ELR (cell line): ENCODE data around the gene CEP95.

ENCODE experiments used
- DNase-seq: peaks from one replicate; pipeline ENCODE4 v3.0.0-alpha.2; 2015; ENCODE audit warnings: low read depth

Gene CEP95

GRCh38 chr17:64520359-64520758 lies 13.6 kb downstream of the CEP95 start:
- no peak for DNase-seq

GRCh38 chr17:64527914-64528313 lies 21.1 kb downstream of the CEP95 start:
- DNase-seq: no peak

GRCh38 chr17:64529221-64529620 lies 22.4 kb downstream of the CEP95 start:
- no peak for DNase-seq

GRCh38 chr17:64531955-64532371 lies 25.2 kb downstream of the CEP95 start:
- DNase-seq: no peak

GRCh38 chr17:64532409-64532808 lies 25.6 kb downstream of the CEP95 start:
- no peak for DNase-seq

GRCh38 chr17:64533784-64534183 lies 27.0 kb downstream of the CEP95 start:
- DNase-seq: no peak

- DNase-seq: no peak
Measured at GRCh38 chr17:64534187-64534586, 27.4 kb downstream of the CEP95 start.

GRCh38 chr17:64535357-64535756 lies 28.6 kb downstream of the CEP95 start:
- DNase-seq: no peak

- no peak for DNase-seq
Measured at GRCh38 chr17:64536913-64537312, 30.1 kb downstream of the CEP95 start.

- DNase-seq: no peak
Measured at GRCh38 chr17:64537488-64537887, 30.7 kb downstream of the CEP95 start.

- DNase-seq: no peak
Measured at GRCh38 chr17:64538508-64539130, 31.8 kb downstream of the CEP95 start.

- no peak for DNase-seq
Measured at GRCh38 chr17:64540118-64540776, 33.5 kb downstream of the CEP95 start.

GRCh38 chr17:64544742-64545141 lies 38.0 kb downstream of the CEP95 start:
- no peak for DNase-seq

- DNase-seq: no peak
Measured at GRCh38 chr17:64546716-64547115, 39.9 kb downstream of the CEP95 start.

- no peak for DNase-seq
Measured at GRCh38 chr17:64547319-64547718, 40.5 kb downstream of the CEP95 start.

- DNase-seq: no peak
Measured at GRCh38 chr17:64551461-64551860, 44.7 kb downstream of the CEP95 start.

- DNase-seq: no peak
Measured at GRCh38 chr17:64554028-64554637, 47.4 kb downstream of the CEP95 start.

- DNase-seq: no peak
Measured at GRCh38 chr17:64555281-64555680, 48.5 kb downstream of the CEP95 start.

GRCh38 chr17:64564098-64564497 lies 57.3 kb downstream of the CEP95 start:
- DNase-seq: no peak

GRCh38 chr17:64565563-64565962 lies 58.8 kb downstream of the CEP95 start:
- DNase-seq: no peak

GRCh38 chr17:64571746-64572145 lies 65.0 kb downstream of the CEP95 start:
- DNase-seq: no peak

- DNase-seq: peak; percentile 67
Measured at GRCh38 chr17:64572682-64573154, 65.9 kb downstream of the CEP95 start.

GRCh38 chr17:64573214-64573613 lies 66.4 kb downstream of the CEP95 start:
- peak; percentile 56 for DNase-seq
